H9 (cell line): ENCODE data around the gene FTH1. TPM values are rescaled to one million over a fixed set of nuclear protein-coding genes. Genes with fewer than 3 reads are reported as not detected.
A peak's percentile ranks its signal among the peaks of the same experiment; 100 is the strongest.

Experiments
- DNase-seq: peaks from one replicate; pipeline ENCODE4 v3.0.0-alpha.2; 2017
- H2AFZ ChIP-seq: one replicate; pipeline ENCODE4 v1.6.1; 2013; ENCODE audit warnings: mild to moderate bottlenecking, low read length, control low read depth, moderate library complexity
- H2AK5ac ChIP-seq: 2 replicates; pipeline ENCODE4 v1.6.1; 2013; ENCODE audit warnings: low read length, control low read depth, mixed read lengths; ENCODE audit not compliant: insufficient read length
- H2BK120ac ChIP-seq: one replicate; pipeline ENCODE4 v1.6.1; 2013; ENCODE audit warnings: low read depth, mild to moderate bottlenecking, low read length, control low read depth, inconsistent platforms; ENCODE audit not compliant: poor library complexity, severe bottlenecking
- H2BK12ac ChIP-seq: 2 replicates; pipeline ENCODE4 v1.6.1; 2013; ENCODE audit warnings: low read length, control low read depth, mixed read lengths, low read depth; ENCODE audit not compliant: insufficient read length
- H2BK15ac ChIP-seq: 2 replicates; pipeline ENCODE4 v1.6.1; 2013; ENCODE audit warnings: low read depth, low read length, control low read depth
- H2BK20ac ChIP-seq: one replicate; pipeline ENCODE4 v1.6.1; 2013; ENCODE audit warnings: low read depth, mild to moderate bottlenecking, low read length, control low read depth, inconsistent platforms; ENCODE audit not compliant: poor library complexity, severe bottlenecking
- H2BK5ac ChIP-seq: 2 replicates; pipeline ENCODE4 v1.6.1; 2013; ENCODE audit warnings: low read length, control low read depth, mixed read lengths; ENCODE audit not compliant: insufficient read length
- H3K14ac ChIP-seq: 2 replicates; pipeline ENCODE4 v1.6.1; 2013; ENCODE audit warnings: low read length, control low read depth; ENCODE audit not compliant: insufficient read depth
- H3K18ac ChIP-seq: 2 replicates; pipeline ENCODE4 v1.6.1; 2013; ENCODE audit warnings: low read depth, mild to moderate bottlenecking, mixed read lengths, low read length, control low read depth; ENCODE audit not compliant: insufficient read length
- H3K23ac ChIP-seq: 2 replicates; pipeline ENCODE4 v1.6.1; 2013; ENCODE audit warnings: low read length, control low read depth, mixed read lengths, low read depth; ENCODE audit not compliant: insufficient read length
- H3K23me2 ChIP-seq: 2 replicates; pipeline ENCODE4 v1.6.1; 2013; ENCODE audit warnings: low read depth, mild to moderate bottlenecking, mixed read lengths, low read length, control low read depth; ENCODE audit not compliant: insufficient read length, poor library complexity, severe bottlenecking
- H3K27ac ChIP-seq: 2 replicates; pipeline ENCODE4 v1.5.1; 2013; ENCODE audit warnings: low read length, control low read depth, mixed read lengths, low read depth; ENCODE audit not compliant: insufficient read length
- H3K27me3 ChIP-seq: 2 replicates; pipeline ENCODE4 v1.6.1; 2013; ENCODE audit warnings: low read length, control low read depth, inconsistent platforms; ENCODE audit not compliant: insufficient read depth
- H3K4ac ChIP-seq: 2 replicates; pipeline ENCODE4 v1.6.1; 2013; ENCODE audit warnings: low read depth, mild to moderate bottlenecking, control low read depth, inconsistent platforms, low read length, moderate library complexity
- H3K4me1 ChIP-seq: 2 replicates; pipeline ENCODE4 v1.6.1; 2013; ENCODE audit warnings: low read length, control low read depth, inconsistent platforms; ENCODE audit not compliant: insufficient read depth
- H3K4me2 ChIP-seq: 2 replicates; pipeline ENCODE4 v1.6.1; 2013; ENCODE audit warnings: low read length, control low read depth, mixed read lengths; ENCODE audit not compliant: insufficient read length, insufficient read depth
- H3K56ac ChIP-seq: 2 replicates; pipeline ENCODE4 v1.6.1; 2013; ENCODE audit warnings: low read depth, mild to moderate bottlenecking, mixed read lengths, low read length, control low read depth; ENCODE audit not compliant: insufficient read length
- H3K79me1 ChIP-seq: 2 replicates; pipeline ENCODE4 v1.6.1; 2013; ENCODE audit warnings: low read depth, mild to moderate bottlenecking, moderate library complexity, low read length, control low read depth, inconsistent platforms; ENCODE audit not compliant: insufficient read depth, poor library complexity, severe bottlenecking
- H3K79me2 ChIP-seq: 2 replicates; pipeline ENCODE4 v1.6.1; 2013; ENCODE audit warnings: low read length, control low read depth, inconsistent platforms; ENCODE audit not compliant: insufficient read depth
- H3K9ac ChIP-seq: 2 replicates; pipeline ENCODE4 v1.6.1; 2013; ENCODE audit warnings: low read length, control low read depth, mixed read lengths; ENCODE audit not compliant: insufficient read length; ENCODE audit errors: extremely low read depth
- H3K9me3 ChIP-seq: one replicate; pipeline ENCODE4 v1.6.1; 2013; ENCODE audit warnings: low read depth, low read length, inconsistent platforms; ENCODE audit not compliant: control insufficient read depth
- H3T11ph ChIP-seq: one replicate; pipeline ENCODE4 v1.6.1; 2013; ENCODE audit warnings: mild to moderate bottlenecking, low read length, control low read depth, inconsistent platforms
- H4K20me1 ChIP-seq: one replicate; pipeline ENCODE4 v1.6.1; 2013; ENCODE audit not compliant: control insufficient read depth, insufficient read length, insufficient read depth
- H4K5ac ChIP-seq: 2 replicates; pipeline ENCODE4 v1.6.1; 2013; ENCODE audit warnings: low read depth, mild to moderate bottlenecking, mixed read lengths, low read length, control low read depth; ENCODE audit not compliant: insufficient read length
- H4K8ac ChIP-seq: replicated peaks from 2 replicates; pipeline ENCODE4 v1.6.1; 2013; ENCODE audit warnings: low read length, control low read depth, mixed read lengths, low read depth; ENCODE audit not compliant: insufficient read length
- H4K91ac ChIP-seq: 2 replicates; pipeline ENCODE4 v1.6.1; 2013; ENCODE audit warnings: low read depth, mild to moderate bottlenecking, moderate library complexity, mixed read lengths, low read length, control low read depth; ENCODE audit not compliant: insufficient read length
- H3K27ac Mint-ChIP-seq, 3 experiments: 2 replicates in 2 of 3; 3 replicates in 1 of 3; pipeline ENCODE4 v1.8.0; 2020 to 2021; ENCODE audit warnings: mixed read lengths in 3 of 3, mild to moderate bottlenecking in 1 of 3, moderate library complexity in 1 of 3
- H3K27me3 Mint-ChIP-seq: 2 replicates; pipeline ENCODE4 v1.8.0; 2021; ENCODE audit warnings: low read depth, mild to moderate bottlenecking, moderate library complexity, mixed read lengths
- H3K36me3 Mint-ChIP-seq, 3 experiments: 2 replicates in 2 of 3; 3 replicates in 1 of 3; pipeline ENCODE4 v1.8.0; 2020 to 2021; ENCODE audit warnings: low read depth in 3 of 3, mixed read lengths in 3 of 3; ENCODE audit not compliant: insufficient read depth in 1 of 3
- H3K4me1 Mint-ChIP-seq, 2 experiments: 2 replicates each; pipeline ENCODE4 v1.8.0; 2020; ENCODE audit warnings: mixed read lengths in 2 of 2
- H3K4me3 Mint-ChIP-seq, 2 experiments: 2 replicates in 1 of 2; 3 replicates in 1 of 2; pipeline ENCODE4 v1.8.0; 2020 to 2021; ENCODE audit warnings: mild to moderate bottlenecking in 2 of 2, mixed read lengths in 2 of 2, moderate library complexity in 1 of 2
- H3K9me3 Mint-ChIP-seq, 2 experiments: 2 replicates in 1 of 2; 3 replicates in 1 of 2; pipeline ENCODE4 v1.8.0; 2020; ENCODE audit warnings: mild to moderate bottlenecking in 2 of 2, mixed read lengths in 2 of 2, moderate library complexity in 1 of 2
- WGBS: extraction: QIAGEN DNeasy Blood & Tissue Kit; methylation state at CpG from one replicate; pipeline ENCODE4 v1.1.7; 2013; ENCODE audit warnings: missing lambda C conversion rate, low lambda C conversion rate, mixed read lengths; ENCODE audit not compliant: insufficient read length; ENCODE audit errors: extremely low coverage; 5-methylcytosine and 5-hydroxymethylcytosine counted together
- total RNA-seq: library from RNA; stranded (reverse); gene quantifications from 2 replicates; pipeline ENCODE4 v1.2.1, GENCODE V29; 2021
- TF ChIP-seq, protein P1 (sequence below): fragments of 200-600 bp; sonication (generic); conservative IDR thresholded peaks from 3 replicates; pipeline ENCODE4 v1.8.0; 2021; ENCODE audit warnings: antibody characterized with exemption, mild to moderate bottlenecking

Gene FTH1
- total RNA-seq, 1 experiment from 2014 or later = 1,505 TPM

DNA sequence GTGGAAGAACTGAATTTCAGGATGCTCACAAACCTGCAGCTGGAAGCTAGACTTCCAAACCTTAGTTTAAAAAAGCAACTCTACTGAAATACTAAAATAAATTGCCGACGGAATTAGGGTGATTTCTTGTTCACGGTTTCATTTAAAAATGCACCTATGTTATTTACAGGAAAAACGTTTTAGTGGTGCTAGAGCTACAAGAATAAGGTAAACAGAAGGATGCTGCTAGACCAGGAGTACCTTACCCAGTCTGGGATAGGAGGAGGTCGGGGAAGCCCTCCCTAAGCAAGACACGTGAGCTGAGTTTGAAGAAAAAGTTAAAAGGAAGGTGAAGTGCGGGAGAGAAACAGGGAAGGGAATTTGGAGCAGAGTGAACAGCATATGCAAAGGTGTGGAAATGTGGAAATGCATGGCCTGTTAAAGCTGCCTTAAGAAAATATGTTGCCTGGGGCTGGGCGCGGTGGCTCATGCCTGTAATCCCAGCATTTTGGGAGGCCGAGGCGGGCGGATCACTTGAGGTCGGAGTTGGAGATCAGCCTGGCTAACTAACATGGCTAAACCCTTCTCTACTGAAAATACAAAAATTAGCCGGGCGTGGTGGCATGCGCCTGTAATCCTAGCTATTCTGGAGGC, 1.4 kb upstream of the FTH1 start:
- Histone ChIP-seq H2BK20ac (no peak overlapping the region), H2BK12ac (no peak overlapping the region), H3K27ac (no peak overlapping the region), H2BK5ac (no peak overlapping the region), H2BK120ac (no peak overlapping the region), H3K79me1 (peaks cover 4% of the 10 kb centered on the region), H2AFZ (no peak overlapping the region), H3K4me2 (peak overlapping the region; percentile 89), H3T11ph (no peak overlapping the region), H2AK5ac (no peak overlapping the region), H3K14ac (no peak overlapping the region), H3K27me3 (no peaks in the 10 kb centered on the region), H4K91ac (no peak overlapping the region), H3K9ac (peak overlapping the region; percentile 97), H4K8ac (no peak overlapping the region), H2BK15ac (no peak overlapping the region), H3K9me3 (no peaks in the 10 kb centered on the region), H3K18ac (no peak overlapping the region), H3K79me2 (peaks cover 14% of the 10 kb centered on the region), H3K56ac (no peak overlapping the region), H3K23ac (no peak overlapping the region), H3K4ac (no peak overlapping the region), H3K4me1 (peaks cover 12% of the 10 kb centered on the region; the same call in 1 of the 2 replicates), H3K23me2 (peaks cover 16% of the 10 kb centered on the region), H4K5ac (no peak overlapping the region), H4K20me1 (no peaks in the 10 kb centered on the region)
- TF ChIP-seq, protein P1, sequence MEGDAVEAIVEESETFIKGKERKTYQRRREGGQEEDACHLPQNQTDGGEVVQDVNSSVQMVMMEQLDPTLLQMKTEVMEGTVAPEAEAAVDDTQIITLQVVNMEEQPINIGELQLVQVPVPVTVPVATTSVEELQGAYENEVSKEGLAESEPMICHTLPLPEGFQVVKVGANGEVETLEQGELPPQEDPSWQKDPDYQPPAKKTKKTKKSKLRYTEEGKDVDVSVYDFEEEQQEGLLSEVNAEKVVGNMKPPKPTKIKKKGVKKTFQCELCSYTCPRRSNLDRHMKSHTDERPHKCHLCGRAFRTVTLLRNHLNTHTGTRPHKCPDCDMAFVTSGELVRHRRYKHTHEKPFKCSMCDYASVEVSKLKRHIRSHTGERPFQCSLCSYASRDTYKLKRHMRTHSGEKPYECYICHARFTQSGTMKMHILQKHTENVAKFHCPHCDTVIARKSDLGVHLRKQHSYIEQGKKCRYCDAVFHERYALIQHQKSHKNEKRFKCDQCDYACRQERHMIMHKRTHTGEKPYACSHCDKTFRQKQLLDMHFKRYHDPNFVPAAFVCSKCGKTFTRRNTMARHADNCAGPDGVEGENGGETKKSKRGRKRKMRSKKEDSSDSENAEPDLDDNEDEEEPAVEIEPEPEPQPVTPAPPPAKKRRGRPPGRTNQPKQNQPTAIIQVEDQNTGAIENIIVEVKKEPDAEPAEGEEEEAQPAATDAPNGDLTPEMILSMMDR = no peak
- H3K36me3 Mint-ChIP-seq = peaks cover 22 to 32% (median 29%) of the 10 kb centered on the region in 3 experiments; a peak in 6 of 7 replicates
- H3K4me3 Mint-ChIP-seq = peak overlapping the region; percentile 91 to 94
- no peak for DNase-seq
- no CpG with 5 or more reads among the region's 16 CpGs for WGBS
- H3K27ac Mint-ChIP-seq = peak overlapping the region in 2 of 3 experiments; percentile 23 to 98; a peak in 1 of 7 replicates
- peaks cover 46 to 56% of the 10 kb centered on the region in 2 experiments for H3K4me1 Mint-ChIP-seq
- H3K9me3 Mint-ChIP-seq = no peaks in the 10 kb centered on the region
- peaks cover 1% of the 10 kb centered on the region; the same call in 1 of the 2 replicates for H3K27me3 Mint-ChIP-seq
